Fibroblast of skin of left biceps (primary cell): ENCODE results near the gene MINDY4.
A peak's percentile ranks its signal among the peaks of the same experiment; 100 is the strongest.

ENCODE experiments used
- DNase-seq, 2 experiments: peaks; one replicate each; pipeline ENCODE4 v3.0.0-alpha.2; 2013; ENCODE audit warnings: low read depth in 2 of 2

Gene MINDY4

DNA sequence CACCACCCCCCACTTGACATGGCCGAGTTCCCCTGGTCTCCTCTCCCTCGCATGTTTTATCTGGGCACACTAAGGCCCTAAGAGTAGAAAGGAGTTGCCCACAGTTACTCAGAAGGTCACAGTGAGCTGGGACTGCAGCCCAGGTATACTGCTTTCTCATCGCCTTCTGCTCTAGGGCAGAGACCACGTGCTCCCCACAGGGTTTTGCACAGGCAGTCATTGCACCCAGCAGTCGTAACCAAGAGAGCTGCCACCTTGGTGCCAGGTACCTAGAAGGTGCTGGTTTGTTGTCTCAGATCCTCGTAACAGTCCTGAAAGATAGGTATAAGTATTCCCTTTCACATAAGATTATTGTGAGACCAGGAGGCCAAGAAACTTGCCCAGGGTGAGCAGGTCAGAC lies 1.8 kb downstream of the MINDY4 start:
- DNase-seq: no peak

DNA sequence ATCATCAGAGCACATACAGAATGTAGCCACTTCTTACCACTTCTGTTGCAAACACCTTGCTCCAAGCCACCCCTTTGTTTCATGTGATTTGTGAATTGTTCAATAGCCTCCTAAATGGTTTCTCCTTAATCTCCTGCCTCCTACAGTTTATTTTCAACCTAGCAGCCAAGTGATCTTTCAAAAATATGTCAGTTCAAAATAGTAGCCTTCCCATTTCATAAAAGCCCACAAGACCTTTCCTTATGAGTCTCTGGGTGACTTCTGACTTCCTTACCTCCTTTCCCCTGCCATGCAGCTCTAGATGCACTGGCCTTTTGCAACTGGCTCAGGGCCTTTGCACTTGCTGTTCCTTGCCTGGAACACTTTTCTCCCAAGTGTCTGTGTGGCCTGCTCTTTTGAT lies 4.8 kb downstream of the MINDY4 start:
- no peak for DNase-seq

DNA sequence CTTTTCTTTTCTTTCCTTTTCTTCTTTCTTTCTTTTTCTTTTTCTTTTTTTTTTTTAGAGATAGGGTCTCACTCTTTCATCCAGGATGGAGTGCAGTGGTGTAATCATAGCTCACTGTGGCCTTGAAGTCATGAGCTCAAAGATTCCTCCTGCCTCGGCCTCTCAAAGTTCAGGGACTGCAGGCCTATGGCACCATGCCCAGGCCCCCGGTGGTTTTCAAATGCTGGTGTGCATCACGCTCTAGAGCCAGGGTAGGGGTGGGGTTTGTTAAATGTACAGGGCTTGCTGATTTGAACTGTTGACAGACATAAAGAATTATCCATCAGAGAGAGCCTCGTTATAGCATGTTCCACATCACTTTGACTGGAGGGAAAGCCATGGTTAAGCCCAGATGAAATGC lies 5.8 kb downstream of the MINDY4 start:
- DNase-seq: no peak

DNA sequence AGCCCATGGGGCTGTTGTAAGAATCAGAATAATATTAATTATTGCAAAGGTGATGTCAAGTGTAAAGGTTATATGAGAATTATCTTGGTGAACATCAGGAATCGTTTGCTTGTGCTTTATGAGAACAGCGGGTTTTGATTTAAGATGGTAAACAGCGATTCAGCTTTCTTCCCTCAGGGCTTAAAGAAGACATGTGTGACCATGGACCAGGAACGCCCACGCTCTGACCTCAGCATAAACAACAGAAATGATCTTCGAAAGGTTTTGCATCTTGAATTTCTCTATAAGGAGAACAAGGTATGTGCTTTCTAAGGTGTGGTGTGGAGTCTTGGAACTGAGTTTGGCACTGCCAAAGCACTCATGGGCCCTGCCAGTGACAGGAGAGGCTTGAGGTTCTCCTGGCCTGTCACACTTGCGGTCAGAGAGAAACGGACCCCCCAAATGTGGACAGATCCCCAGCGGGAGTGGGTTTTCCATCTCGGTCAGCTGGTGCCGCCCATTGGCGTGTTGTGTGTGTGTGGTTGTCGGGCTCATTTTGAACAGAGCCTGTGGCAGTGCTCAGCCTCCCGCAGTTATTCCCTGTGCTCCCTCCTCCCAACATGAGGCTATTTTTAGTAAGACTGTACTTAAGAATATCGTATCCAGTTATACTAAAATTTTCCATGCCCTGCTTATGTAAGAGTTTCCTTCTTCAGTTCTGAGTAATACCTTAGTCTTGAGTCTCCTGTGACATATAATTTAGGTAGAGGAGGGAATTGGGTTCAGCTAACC lies 7.2 kb downstream of the MINDY4 start:
- no peak for DNase-seq

DNA sequence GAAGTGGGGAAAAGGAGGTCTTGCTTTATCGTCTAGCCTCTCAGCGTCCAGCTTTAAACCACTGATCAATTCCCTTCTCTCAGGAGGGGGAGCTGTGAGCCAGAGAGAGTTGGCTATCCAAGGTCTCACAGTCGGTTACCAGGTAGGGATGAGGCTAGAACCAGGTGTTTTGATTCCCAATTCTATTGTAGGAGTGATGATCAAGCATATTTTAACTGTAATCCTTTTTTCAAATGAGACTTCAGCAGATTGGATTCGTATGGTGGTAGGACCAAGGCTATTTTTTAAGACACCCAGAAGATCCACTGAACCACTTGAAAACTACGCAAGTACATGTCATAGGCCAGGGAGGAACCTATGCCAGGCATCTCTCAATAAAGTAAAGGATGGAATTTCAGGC lies 8.4 kb downstream of the MINDY4 start:
- DNase-seq: no peak

DNA sequence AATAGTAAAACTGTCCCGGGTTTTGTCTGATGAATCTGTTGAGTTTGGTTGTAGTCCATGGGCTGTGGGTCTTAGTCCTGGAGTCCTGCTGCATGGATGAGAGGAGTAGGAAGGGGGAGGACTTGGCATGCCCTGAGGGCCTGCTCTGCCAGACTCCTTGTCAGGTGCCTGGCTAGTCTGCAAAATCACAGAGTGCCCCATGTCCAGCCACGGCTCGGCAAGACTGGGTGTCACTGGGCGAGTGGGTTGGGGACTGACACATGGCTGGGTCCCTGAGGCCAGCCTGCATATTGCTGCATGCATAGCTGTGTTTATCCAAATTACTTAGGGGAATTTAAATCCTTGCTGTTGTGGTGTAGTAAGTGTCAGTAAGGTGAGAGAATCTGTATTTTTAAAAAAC lies 9.7 kb downstream of the MINDY4 start:
- DNase-seq: no peak

DNA sequence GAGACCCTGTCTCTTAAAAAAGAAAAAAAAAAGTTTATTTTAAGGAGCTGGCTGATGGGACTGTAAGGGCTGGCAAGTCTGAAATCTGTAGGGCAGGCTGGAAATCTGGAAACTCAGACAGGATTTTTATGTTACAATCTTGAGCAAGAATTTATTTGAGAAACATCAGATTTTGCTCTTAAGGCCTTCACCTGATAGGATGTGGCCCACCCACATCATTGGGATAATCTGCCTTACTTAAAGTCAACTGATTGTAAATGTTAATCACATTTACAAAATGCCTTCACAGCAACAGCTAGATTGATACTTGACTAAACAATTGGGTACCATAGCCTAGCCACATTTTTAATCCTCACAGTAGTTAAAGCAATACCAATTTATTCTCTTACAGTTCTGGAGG lies 11.5 kb downstream of the MINDY4 start:
- DNase-seq: no peak

DNA sequence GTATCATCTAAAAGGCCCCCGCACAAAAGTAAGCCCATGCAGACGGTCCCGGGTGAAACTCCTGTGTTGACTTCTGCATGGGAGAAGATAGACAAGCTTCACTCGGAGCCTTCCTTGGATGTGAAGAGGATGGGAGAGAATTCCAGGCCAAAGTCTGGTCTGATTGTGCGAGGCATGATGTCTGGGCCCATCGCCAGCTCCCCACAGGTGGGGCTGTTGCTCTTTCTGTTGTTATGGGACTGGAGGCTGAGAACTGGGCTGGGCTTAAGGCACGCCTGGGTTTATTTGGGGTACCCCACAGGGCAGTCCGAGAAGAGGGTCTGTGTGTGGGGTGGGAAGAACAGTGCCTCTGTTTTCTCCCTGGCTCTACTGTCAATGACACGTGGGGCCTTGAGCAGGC lies 14.6 kb downstream of the MINDY4 start:
- DNase-seq: no peak

DNA sequence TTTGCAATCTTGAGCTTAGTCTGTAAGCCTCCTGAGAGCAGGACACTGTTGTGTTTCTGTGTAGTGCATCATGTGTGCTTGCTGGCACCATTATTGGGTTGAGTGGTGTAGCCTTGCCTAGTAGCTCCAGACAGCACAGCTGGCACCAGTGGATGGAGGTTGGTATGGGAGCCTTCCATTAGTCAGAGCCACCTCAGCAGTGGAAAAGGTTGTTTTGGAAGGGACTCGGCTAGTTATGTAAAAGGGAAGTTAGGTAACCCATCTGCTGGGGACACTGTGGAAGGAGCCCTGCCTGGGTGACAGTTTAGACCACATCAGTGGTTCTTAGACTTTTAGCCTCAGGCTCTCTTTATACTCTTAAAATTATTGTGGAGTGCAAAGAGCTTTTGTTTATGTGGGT lies 16.3 kb downstream of the MINDY4 start:
- DNase-seq: no peak

DNA sequence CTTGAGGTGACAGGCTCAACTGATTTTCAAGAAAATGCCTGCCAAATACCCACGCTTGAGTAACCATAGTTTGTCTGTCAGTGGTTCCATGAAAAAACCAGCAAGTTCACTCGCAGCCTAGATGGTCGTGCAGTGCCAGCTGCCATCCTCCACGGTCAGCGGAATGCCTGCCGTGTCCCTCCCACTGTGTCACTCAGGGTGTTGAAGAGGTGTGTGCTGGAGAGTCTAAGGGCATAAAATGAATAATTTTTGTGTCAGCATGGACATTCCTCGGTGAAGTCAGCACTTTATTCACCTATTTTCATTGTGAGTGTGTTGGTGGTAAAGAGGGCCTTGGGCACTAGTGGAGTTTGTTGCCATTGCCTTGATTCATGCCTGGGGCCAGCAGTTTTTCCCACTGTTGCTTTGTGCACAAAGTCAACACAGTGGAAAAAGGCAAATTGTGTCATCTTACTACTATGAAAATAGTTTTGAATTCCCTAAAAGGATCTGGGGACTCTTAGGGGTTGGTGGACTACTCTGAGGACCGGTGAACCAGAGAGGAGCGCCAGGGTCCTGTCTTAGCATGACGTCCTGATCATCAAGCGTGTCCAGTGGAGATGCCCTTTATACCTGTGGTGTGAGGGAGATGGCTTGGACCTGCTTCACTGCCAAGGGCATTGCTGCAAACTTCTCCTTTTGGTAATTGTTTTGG lies 17.6 kb downstream of the MINDY4 start:
- no peak for DNase-seq

DNA sequence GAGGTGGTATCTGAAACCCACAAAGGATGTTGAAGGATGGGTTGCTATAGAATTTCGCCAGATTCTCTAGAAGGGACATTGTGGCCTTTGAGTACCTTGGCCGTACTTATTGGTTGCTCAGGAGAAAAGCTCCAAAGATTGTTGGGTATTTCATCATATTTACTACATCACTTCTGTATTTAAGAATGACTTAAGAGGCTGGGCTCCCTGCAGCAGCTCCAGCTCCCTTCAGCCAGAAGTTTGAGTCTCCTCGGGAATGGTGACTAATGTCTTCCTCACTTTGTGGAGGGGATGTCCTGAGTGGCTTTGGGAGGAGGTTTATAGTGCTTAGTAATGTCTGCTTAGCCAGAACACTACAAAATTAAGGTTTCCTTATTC lies 18.1 kb downstream of the MINDY4 start:
- DNase-seq: no peak

DNA sequence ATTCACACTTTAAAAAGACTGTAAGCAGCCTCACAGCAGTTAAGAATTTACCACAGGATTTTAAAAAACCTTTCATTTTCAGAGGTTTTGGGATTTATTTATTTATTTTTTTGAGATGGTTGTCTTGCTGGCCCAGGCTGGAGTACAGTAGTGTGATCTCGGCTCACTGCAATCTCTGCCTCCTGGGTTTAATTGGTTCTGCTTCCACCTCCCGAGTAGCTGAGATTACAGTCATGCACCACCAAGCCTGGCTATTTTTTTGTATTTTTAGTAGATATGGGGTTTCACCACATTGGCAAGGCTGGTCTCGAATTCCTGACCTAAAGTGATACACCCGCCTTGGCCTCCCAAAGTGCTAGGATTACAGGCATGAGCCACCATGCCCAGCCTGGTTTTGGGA lies 19.1 kb downstream of the MINDY4 start:
- no peak for DNase-seq

DNA sequence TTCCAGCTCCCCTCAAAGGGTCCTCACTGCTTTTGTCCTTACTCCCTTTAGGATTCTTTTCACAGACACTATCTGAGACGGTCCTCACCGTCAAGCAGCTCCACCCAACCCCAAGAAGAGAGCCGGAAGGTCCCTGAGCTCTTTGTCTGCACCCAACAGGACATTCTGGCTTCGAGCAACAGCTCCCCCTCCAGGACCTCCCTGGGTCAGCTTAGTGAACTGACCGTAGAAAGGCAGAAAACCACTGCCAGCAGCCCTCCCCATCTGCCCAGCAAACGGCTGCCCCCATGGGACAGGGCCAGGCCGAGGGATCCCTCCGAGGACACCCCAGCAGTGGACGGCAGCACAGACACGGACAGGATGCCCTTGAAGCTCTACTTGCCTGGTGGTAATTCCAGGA lies 19.9 kb downstream of the MINDY4 start:
- no peak for DNase-seq

DNA sequence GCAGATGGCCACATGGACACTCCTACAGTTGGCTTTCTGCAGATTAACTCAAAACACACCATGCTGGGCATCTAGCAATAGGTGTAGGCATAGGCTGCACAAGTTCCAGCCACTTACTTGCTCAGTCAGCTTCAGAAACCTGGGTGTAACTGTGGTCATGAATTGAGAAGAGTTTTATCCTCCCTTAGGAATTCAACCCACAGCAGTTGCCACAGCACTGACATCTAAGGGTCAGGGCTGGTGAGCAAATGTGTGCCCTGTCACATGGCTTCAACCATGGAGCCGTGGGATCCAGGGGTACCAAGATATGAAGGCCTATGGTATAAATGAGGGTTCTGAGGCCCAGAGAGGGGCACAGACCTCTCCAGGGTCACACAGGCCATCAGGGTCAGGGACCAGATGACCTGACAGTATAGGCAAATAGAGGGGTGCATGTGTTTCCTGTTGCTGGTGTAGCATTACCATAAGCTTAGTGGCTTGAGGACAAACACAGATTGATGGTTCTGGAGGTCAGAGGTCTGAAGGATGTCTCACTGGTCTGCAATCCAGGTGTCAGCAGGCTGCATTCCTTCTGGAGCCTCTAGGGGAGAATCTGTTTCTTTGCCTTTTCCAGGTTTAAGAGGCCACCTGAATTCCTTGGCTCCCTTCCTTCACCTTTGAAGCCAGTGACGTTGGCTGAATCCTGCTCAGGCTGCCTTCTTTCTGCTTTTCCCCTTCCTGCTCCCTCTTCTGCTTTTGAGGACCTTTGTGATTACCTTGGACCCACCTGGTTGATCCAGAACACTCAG lies 24.1 kb downstream of the MINDY4 start:
- DNase-seq: no peak

DNA sequence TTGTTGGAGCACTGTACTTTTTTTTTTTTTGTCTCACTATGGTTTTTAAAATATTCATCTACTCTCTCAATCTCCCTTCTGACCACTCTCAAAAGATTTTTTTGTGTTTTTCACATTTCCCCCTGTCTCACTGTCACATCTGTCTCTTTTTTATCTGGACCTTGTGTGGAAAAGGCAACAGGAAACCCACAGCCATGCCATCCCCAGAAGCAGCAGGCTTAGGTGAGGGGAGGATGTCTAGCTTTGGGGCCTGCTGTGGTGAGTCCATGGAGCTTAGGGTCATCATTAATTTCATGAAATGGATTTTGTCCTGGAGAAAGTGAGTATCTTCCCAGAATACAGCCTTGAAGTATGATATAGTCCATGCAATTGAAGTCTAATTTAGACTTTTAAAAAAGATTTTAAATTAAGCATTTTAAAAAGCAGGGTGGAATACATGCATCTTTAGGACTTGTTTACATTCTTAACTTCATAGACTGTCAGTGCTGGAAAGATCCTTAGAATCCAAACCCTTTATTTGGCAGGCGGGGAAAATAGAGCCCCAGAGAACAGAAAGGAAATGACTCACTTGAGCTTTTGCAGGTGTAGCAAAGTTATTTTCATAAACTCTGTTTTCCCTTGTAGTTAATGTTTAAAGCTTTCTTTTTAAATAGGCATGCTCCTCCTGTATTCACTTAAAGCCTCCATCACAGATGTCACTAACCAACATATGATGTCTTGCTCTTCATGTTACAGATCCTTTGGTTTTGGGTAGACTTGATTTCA lies 25.1 kb downstream of the MINDY4 start:
- DNase-seq: no peak

DNA sequence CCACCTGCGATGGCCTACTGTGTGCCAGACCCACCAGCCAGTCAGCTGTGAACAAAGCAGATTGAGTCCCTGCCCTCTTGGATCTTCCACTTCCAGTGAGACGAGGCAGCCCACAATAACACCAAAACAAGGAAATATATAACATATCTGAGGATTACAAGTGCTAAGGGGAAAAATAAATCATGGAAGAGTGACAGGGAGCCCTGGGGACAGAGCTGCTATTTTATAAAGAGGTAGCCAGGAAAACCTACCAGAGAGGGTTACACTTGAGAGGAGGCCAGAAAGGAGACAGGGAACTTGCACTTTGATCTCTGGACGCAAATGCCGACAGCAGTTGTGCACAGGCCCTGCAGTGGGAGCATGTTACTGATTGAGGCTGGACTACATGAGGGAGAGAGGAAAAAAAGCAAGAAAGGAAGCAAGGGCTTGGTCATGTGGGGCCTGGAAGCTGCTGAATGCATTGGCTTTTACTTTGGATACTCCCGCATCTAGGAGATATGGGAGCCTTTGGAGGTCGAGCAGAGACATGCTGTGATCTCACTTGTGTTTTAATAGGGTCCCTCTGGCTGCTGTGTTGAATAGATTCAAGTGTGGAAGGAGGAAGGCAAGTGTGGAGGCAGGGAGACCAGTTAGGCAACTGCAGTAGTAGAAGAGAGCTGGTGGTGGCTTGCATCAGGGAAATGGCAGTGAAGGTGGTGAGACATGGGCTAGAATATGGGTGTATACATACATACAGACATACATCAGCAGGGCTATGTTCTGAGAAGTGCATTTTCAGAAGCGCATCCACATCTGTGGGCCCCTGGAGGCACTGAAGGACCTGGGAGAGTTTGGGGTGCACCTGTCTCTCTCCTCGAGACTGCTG lies 26.2 kb downstream of the MINDY4 start:
- DNase-seq: no peak

DNA sequence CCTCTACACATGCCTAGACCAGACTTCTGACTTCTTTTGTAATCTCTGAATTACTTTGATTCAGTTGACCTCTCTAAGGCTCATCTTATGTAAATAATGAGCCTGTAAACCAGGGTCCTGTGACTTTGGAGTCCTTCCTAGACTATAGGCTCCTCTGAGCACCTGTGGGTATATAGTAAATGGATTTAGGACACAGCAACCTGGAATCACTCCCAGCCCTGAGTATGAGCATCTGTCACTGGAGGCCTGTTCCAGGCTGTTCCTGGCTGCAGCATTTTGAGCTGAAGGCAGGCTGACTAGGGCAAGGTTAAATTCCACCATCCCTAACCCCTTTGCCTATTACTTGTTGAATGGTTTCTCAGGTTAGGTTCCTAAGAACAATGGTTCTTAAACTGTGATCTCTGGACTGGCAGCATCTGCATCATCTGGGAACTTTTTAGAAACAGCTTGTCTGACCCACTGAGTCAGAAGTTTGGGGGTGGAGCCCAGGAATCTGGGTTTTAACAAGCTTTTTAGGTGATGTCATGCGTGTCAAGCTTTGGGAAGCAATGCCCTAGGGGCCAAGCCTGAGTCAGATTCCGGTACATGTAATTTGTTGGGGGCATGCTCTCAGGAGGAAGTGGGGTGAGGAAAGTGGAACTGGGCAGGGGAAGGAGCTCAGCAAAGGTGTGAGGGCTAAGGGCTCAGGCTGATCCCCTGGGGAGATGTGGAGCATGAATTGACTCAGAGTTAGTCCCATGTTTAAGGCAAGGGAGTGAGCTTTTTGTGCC lies 28.2 kb downstream of the MINDY4 start:
- DNase-seq: peak; percentile 69 to 75

DNA sequence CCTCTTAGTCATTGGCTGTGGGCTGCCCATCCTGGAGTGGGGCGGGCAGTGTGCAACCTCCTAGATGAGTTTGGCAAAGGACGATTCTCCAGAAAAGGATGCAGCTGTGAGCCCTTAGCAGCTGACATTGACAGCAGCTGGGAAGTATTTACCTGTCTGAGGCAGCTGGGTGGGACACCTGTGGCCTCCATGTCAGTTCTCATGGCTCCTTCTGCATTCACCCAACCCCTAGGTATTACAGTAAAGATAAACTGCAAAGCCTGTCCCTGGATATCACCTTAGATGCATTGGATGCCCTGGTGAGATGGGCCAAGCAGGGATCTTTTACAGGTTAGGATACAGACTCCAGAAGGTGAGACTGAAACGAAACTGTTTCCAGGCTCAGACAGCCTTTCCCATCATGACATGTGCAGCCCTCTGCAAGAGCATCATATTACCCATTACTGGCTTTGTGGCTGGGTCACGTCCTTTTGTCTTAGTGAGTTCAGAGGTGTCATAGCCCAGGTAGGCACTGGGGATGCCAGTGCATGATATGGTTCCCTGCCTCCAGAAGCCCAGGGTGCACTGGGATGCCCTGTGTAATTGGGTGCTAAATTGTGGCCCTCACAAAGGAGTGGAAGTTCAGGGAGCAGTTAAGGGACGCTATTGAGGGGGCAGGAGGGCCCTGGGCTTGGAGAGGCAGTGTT lies 28.9 kb downstream of the MINDY4 start:
- no peak for DNase-seq

DNA sequence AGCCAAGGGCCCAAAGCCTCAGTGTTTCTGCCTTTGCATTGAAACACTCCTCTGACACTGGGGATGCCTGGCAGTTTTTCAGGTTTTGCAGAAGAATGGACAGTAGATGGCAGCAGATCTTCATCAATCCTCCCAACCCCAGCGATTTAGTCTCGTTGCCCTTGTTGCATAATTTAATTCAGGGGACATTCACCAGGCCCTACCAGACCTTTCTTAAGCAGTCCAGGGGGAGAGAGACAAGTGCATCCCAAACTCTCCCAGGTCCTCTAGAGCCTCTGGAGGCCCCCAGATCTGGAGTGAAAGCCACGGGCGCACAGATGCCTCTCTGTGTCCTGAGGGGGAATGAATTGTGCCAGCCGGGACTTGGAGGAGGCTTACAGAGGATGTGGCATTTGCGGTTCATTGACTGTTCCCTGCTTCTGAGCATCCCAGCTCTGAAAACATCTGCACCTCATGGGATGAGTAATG lies 29.6 kb downstream of the MINDY4 start:
- DNase-seq: peak in 1 of 2 experiments; percentile 48

DNA sequence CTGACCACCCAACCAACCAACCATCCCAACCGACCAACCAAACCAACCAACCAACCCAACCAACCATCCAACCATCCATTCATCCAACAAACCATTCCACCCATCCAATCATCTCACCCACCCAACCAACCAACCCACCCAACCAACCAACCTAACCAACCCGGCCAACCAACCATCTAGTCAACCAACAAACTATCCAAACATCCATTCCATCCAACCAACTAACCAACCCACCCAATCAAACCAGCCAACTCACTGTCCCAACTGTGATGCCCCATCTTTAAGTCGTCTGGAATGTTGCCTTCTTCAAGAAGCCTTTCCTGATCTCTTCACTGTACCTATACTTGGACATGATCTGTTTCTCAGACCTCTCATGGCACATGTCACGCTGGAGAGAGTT lies 31.6 kb downstream of the MINDY4 start:
- no peak for DNase-seq
